Fibroblast of peridontal ligament (primary cell): ENCODE data around the gene STMND1.

Experiments
- DNase-seq: peaks from one replicate; pipeline ENCODE4 v3.0.0-alpha.2; 2010; ENCODE audit errors: extremely low read depth

The STMND1 gene

GRCh38 chr6:17161076-17161475, 59.2 kb downstream of the STMND1 start:
- DNase-seq = peak; percentile 3

- DNase-seq = peak; percentile 48
Observed at GRCh38 chr6:17165383-17165782, 63.5 kb downstream of the STMND1 start.

GRCh38 chr6:17167327-17167979, 65.6 kb downstream of the STMND1 start:
- peak; percentile 52 for DNase-seq

- peak; percentile 56 for DNase-seq
Observed at GRCh38 chr6:17169291-17169690, 67.4 kb downstream of the STMND1 start.

- no peak for DNase-seq
Observed at GRCh38 chr6:17169711-17170110, 67.9 kb downstream of the STMND1 start.

- no peak for DNase-seq
Observed at GRCh38 chr6:17172836-17173470, 71.1 kb downstream of the STMND1 start.

- no peak for DNase-seq
Observed at GRCh38 chr6:17178326-17178725, 76.5 kb downstream of the STMND1 start.

- peak; percentile 52 for DNase-seq
Observed at GRCh38 chr6:17178754-17179529, 77.1 kb downstream of the STMND1 start.

GRCh38 chr6:17179530-17180073, 77.8 kb downstream of the STMND1 start:
- no peak for DNase-seq
